ENCODE data around the gene ZSCAN29.

The ZSCAN29 gene

DNA sequence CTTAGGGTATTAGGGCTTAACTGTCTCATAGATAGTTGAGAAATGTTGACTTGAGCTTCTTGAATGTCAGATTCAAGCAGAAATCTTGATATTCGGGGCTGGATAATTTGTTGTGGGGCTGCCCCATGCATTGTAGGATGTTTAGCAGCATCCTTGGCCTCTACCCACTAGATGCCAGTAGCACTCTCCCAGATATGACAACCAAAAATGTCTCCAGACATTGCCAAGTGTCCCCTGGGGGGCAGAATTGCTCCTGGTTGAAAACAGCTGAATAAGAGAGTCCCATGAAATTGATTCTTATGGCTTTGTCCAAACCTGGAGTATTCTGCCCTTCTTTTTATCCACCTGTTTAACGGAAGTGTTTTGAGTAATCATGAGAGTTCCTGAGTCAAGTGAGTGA, 24.5 kb downstream of the ZSCAN29 start:
- no peak for DNase-seq

DNA sequence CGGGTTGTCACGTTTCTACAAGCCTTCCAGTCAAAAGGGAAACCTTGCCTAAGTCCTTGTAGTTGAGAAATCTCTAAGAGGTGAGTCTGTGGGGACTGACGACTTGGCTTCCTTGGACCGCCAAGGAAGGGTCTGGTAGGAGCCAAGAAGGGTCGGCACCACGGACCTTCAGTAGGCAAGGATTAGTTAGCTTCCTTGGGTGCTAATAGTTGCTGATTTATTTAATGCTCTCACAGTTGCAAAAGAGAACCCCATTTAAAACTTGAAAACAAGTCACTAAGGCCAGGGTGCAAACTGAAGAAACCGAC, 40.1 kb downstream of the ZSCAN29 start:
- DNase-seq = no peak

GRCh38 chr15:43329960-43330779, 40.7 kb downstream of the ZSCAN29 start, which contains the start of gene LCMT2:
TSS of gene LCMT2 (minus strand) at chr15:43330573. CDS start at chr15:43330489, 84 bp downstream.
- DNase-seq = peak; percentile 85 to 89

DNA sequence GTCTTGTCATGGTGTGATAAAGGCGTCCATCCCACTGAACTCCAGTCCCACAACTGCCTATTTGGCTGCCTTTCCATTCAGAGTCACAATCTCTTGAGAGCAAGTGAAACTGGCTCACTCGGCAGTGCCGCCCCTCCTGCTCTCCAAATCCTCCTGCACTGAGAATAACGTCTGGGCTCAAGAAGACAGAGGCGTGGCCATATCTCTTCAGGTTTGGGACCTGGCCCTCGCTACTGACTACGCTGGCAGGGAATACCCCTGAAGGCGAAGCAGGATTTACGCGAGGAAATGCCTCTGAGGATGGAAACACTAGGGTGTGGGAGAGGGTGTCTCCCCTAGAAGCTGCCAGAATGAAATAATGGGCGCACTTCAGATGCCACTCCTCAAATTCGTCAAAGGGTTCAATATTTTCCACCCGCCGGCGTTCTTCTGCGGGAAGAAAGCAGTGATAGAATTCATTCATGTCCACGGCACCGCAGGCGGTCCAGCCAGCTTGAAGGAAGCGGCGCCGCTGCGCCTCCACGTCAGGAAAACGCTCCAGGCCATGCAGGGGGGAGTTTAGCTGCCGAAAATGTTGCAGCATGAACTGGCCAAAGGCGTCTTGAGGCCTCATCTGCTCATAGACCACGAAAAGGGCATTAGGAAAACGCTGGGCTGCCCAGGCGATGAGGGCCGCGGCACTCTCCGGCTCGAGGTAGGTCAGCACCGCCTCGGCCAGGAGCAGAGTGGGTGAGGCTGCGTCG, 41.5 kb downstream of the ZSCAN29 start:
- DNase-seq = no peak

DNA sequence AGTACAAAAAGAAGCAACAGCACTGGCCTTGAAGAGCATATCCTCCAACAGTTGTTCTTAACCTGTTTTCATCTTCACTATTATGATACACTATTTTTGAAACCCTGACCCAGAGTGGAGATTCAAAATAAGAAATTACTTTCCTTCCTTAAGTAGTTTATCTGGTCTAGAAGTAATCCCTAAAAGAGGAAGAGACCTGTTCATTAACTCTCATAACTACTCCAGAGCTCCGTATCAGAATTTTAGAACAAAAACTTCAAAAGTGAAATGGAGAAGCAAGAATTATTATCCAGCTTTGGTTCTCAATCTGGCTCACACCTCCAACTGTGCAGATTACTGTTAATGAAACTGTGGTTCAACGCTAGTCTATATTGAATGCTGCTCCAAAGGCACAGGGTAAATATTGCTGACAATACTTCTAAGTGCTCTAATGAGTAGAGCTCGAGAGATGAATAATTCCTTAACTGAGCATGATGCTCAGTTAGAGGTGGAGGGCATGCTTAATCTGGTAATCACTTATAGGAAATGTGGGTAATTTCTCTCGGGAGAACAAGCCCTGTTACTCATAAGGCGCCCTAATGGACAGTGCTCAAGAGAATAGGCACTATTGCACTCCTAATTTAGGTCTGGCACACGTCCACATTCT, 45.7 kb downstream of the ZSCAN29 start:
- DNase-seq = no peak

- DNase-seq = no peak
Observed at GRCh38 chr15:43318990-43319771, 51.7 kb downstream of the ZSCAN29 start.

- no peak for DNase-seq
Observed at GRCh38 chr15:43317566-43318184, 53.2 kb downstream of the ZSCAN29 start.

GRCh38 chr15:43316971-43317346, 53.9 kb downstream of the ZSCAN29 start:
- no peak for DNase-seq

DNA sequence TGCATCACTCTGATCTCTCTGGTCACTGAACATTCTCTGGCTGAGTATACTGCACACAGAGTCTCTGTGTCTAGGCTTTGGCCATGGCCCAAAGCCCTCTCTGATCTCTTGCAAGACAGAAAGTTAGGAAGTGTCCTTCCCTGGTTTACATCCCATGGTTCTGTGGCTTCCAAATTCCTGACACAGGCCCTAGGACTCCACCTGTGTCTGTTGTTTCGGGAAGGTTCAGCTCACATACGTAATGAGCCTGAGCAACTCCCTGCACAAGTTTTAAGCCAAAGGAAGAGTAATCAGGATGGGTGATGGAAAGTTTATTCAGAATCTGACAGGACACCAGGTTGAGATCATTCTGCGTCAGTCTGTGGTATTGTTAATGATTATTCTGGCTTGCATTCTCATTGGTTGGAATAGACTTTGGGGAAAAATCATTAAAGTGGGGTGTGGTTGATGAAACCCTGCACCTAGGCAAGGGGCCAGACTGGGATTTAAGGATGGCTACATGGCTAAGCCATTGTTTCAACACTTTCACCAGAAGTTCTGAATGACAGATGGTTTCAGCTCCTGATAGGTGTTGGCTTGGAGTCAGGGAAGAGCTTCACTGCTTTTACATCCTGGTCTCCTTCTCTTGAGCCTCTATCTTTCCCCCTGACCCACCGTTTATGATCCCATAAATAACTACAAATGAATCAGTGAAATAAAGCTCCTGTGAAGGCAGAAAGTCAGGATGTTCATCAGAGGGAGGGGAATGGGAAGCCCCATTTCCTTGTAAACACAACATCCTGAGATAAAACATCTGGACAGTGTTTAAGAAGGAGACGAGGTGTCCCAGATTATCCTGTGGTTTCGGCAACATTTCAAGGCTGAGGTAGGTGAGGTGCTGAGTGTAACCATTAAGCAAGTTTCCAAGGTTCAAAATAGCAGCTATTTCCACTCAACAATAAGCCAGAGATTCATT, 54.5 kb downstream of the ZSCAN29 start:
- DNase-seq = no peak

DNA sequence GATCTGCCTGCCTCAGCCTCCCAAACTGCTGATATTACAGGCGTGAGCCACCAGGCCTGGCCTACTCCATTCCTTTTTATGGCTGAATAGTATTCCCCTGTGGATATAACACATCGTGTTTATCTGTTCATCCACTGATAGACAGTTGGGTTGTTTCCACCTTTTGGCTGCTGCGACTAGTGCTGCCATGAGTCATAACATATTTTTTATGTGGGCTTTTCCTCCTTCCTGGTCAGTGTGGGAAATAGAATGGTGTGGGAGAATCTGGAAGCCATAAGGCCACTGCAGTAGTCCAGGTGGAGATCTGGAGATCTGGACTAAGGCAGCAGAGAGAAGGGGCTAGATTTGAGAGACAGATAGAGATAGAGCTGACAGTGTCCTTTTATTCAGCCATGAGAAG, 56.7 kb downstream of the ZSCAN29 start:
- DNase-seq = no peak

- DNase-seq = no peak
Observed at GRCh38 chr15:43312378-43312777, 58.5 kb downstream of the ZSCAN29 start.

Data from activated CD4-positive, alpha-beta T cell treated with anti-CD3 and anti-CD28 coated beads, Interleukin-2, amount 50 U/mL, for 4 hours (primary cell).